ENCODE measurements around the gene PARP1.

Gene PARP1

DNA sequence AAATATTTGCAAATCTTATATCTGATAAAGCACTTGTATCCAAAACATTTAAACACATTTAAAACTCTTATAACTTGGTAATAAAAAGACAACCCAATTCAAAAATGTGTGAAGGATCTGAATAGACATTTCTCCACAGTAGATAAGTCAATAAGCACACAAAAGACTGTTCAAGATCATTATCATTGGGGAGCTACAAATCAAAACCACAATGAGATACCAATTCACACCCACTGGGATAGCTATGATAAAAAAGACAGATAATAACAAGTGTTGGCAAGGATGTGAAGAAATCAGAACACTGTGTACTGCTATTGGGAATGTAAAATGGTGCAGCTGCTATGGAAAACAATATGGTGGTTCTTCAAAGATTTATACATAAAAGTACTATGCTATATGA lies 93.8 kb downstream of the PARP1 start:
- in situ Hi-C loops (cut with MboI; ENCODE audit: low sequenced_read_pairs): no loop called here

DNA sequence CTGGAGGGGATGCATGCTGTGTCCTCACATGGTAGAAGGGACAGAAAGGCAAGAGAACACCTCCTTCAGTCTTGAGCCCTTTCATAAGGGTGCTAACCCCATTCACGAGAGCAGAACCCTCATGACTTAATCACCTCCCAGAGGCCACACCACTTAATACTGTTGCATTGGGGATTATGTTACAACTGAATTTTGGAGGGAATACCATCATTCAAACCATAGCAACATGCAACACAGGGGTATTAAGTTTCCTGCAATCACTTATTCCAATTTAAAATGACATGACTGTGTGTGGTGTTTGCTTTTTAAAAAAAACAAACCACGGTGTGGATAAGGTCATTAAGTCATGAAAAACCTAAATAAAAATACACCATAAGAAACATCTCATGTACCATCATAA lies 95.8 kb downstream of the PARP1 start:
- in situ Hi-C loops (cut with MboI; ENCODE audit: low sequenced_read_pairs): no loop called here

DNA sequence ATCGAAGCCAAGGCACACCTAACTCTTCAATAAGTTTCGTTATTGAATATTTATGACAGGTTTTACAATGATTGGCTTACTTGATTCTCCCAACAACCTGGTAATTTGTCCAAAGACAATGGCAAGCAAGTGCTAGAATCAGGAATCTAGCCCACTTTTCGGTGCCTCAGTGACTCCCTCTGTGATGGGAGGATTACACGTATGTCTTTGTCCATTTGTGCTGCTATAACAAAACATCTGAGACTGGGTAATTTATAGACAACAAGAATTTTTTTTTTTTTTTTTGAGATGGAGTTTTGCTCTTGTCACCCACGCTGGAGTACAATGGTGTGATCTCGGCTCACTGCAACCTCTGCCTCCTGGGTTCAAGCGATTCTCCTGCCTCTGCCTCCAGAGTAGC lies 96.5 kb downstream of the PARP1 start:
- in situ Hi-C loops (cut with MboI; ENCODE audit: low sequenced_read_pairs): no loop called here
